Glutamatergic neuron (in vitro differentiated cells): ENCODE measurements around the gene CYP1A2. TPM values are rescaled to one million over a fixed set of nuclear protein-coding genes. Genes with fewer than 3 reads are reported as not detected.
A peak's percentile ranks its signal among the peaks of the same experiment; 100 is the strongest.

ENCODE experiments used
- DNase-seq: peaks from one replicate; pipeline ENCODE4 v3.0.0; 2022
- H3K27ac Mint-ChIP-seq: one replicate; pipeline ENCODE4 v1.8.0; 2020; ENCODE audit warnings: mild to moderate bottlenecking, mixed read lengths, inconsistent platforms; ENCODE audit not compliant: unreplicated experiment
- H3K27me3 Mint-ChIP-seq: one replicate; pipeline ENCODE4 v1.8.0; 2020; ENCODE audit warnings: mild to moderate bottlenecking, moderate library complexity, mixed read lengths, inconsistent platforms; ENCODE audit not compliant: unreplicated experiment
- H3K36me3 Mint-ChIP-seq: one replicate; pipeline ENCODE4 v1.8.0; 2020; ENCODE audit warnings: mild to moderate bottlenecking, mixed read lengths, inconsistent platforms; ENCODE audit not compliant: unreplicated experiment
- H3K4me1 Mint-ChIP-seq: one replicate; pipeline ENCODE4 v1.8.0; 2020; ENCODE audit warnings: mild to moderate bottlenecking, low read depth, mixed read lengths, inconsistent platforms; ENCODE audit not compliant: unreplicated experiment
- H3K4me3 Mint-ChIP-seq: one replicate; pipeline ENCODE4 v1.8.0; 2020; ENCODE audit warnings: mild to moderate bottlenecking, mixed read lengths, inconsistent platforms; ENCODE audit not compliant: unreplicated experiment
- H3K9me3 Mint-ChIP-seq: one replicate; pipeline ENCODE4 v1.8.0; 2020; ENCODE audit warnings: mild to moderate bottlenecking, moderate library complexity, mixed read lengths, inconsistent platforms; ENCODE audit not compliant: unreplicated experiment
- total RNA-seq: library from RNA; stranded (reverse); fragmentation: NEBNext Ultra II Directional; extraction: Animal tissue kit (Norgen Biotek cat#: 25700); gene quantifications from one replicate; pipeline ENCODE4 v1.2.1, GENCODE V29; 2021; ENCODE audit not compliant: unreplicated experiment
- TF ChIP-seq, protein P1 (sequence below): fragments of 200-600 bp; sonication (generic); IDR thresholded peaks from one replicate; pipeline ENCODE4 v1.5.0; 2021; ENCODE audit not compliant: partially characterized antibody, unreplicated experiment

CYP1A2 gene
- total RNA-seq, 1 donor from 2014 or later: not detected

GRCh38 chr15:74782259-74783071 lies 33.8 kb downstream of the CYP1A2 start:
- TF ChIP-seq, protein P1, sequence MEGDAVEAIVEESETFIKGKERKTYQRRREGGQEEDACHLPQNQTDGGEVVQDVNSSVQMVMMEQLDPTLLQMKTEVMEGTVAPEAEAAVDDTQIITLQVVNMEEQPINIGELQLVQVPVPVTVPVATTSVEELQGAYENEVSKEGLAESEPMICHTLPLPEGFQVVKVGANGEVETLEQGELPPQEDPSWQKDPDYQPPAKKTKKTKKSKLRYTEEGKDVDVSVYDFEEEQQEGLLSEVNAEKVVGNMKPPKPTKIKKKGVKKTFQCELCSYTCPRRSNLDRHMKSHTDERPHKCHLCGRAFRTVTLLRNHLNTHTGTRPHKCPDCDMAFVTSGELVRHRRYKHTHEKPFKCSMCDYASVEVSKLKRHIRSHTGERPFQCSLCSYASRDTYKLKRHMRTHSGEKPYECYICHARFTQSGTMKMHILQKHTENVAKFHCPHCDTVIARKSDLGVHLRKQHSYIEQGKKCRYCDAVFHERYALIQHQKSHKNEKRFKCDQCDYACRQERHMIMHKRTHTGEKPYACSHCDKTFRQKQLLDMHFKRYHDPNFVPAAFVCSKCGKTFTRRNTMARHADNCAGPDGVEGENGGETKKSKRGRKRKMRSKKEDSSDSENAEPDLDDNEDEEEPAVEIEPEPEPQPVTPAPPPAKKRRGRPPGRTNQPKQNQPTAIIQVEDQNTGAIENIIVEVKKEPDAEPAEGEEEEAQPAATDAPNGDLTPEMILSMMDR: no peak
- peaks cover 5% of the 10 kb centered on the region for H3K27me3 Mint-ChIP-seq
- no peaks in the 10 kb centered on the region for H3K9me3 Mint-ChIP-seq
- DNase-seq: peak; percentile 42
- no peaks in the 10 kb centered on the region for H3K36me3 Mint-ChIP-seq
- H3K4me3 Mint-ChIP-seq: peak overlapping the region; percentile 89
- peak overlapping the region; percentile 64 for H3K27ac Mint-ChIP-seq
- peaks cover 21% of the 10 kb centered on the region for H3K4me1 Mint-ChIP-seq

DNA sequence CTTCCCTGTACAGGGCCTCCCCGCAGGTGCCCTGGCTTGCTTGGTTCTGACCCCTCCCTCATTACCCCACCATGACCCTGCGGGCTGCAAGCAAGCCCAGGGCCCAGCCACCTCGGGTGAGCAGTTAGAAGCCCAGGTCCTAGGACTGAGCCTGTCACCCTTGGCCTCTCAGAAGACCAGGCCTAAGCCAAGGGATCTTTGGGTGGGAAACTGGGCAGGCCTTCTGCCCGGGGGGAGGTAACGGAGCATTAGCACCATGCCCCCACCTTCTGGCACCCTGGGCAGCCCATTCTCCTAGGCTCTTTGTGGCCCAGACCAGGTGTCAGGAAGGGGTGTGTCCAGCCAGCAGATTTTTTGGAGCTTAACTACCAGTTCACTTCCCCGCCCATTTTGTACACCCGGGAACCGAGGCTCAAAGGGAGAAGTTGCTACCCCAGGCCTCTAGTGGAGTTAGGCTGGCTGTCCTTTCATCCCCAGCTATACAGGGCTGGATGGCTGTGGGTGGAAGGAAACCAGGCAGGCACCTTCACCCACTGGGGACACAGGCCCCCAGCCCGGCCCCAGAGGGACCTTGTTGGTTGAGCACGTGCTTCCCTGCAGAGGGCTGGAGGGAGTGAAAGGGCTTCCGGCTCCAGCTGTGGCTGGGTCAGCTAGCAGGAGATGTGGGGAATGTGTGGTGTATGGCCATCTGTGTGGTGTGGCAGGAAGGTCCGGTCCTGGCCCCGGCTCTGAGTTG lies 34.6 kb downstream of the CYP1A2 start:
- Mint-ChIP-seq H3K4me3 (peak overlapping the region; percentile 89), H3K27ac (no peak overlapping the region), H3K9me3 (no peaks in the 10 kb centered on the region), H3K36me3 (no peaks in the 10 kb centered on the region), H3K4me1 (peaks cover 19% of the 10 kb centered on the region), H3K27me3 (peaks cover 5% of the 10 kb centered on the region)
- DNase-seq: no peak
- TF ChIP-seq, protein P1: no peak

GRCh38 chr15:74783808-74784175 lies 35.1 kb downstream of the CYP1A2 start:
- H3K27ac Mint-ChIP-seq: no peak overlapping the region

GRCh38 chr15:74784426-74785193 lies 36.0 kb downstream of the CYP1A2 start:
- Mint-ChIP-seq H3K36me3 (no peaks in the 10 kb centered on the region), H3K27me3 (peaks cover 6% of the 10 kb centered on the region), H3K9me3 (no peaks in the 10 kb centered on the region), H3K27ac (no peak overlapping the region), H3K4me1 (peaks cover 29% of the 10 kb centered on the region), H3K4me3 (peak overlapping the region; percentile 56)
- TF ChIP-seq, protein P1: no peak
- no peak for DNase-seq

More at GRCh38 chr15:74783808-74784175, 35.1 kb downstream of the CYP1A2 start:
- TF ChIP-seq, protein P1: no peak
- Mint-ChIP-seq H3K4me1 (peaks cover 22% of the 10 kb centered on the region), H3K9me3 (no peaks in the 10 kb centered on the region), H3K27me3 (peaks cover 6% of the 10 kb centered on the region), H3K36me3 (no peaks in the 10 kb centered on the region), H3K4me3 (peak overlapping the region; percentile 89)
- no peak for DNase-seq
